Hepatocyte (in vitro differentiated cells): ENCODE measurements around the gene KCTD15.

Experiments used
- EZH2 ChIP-seq: fragments of 200-600 bp; sonication (generic); IDR thresholded peaks from 2 replicates; pipeline ENCODE4 v1.6.1; 2016; ENCODE audit warnings: antibody characterized with exemption, mild to moderate bottlenecking, borderline replicate concordance
- EZH2phosphoT487 ChIP-seq: fragments of 200-600 bp; sonication (generic); IDR thresholded peaks from one replicate; pipeline ENCODE4 v1.6.1; 2018; ENCODE audit warnings: antibody characterized with exemption, mild to moderate bottlenecking, low read depth, moderate library complexity; ENCODE audit not compliant: unreplicated experiment, severe bottlenecking

- TF ChIP-seq EZH2phosphoT487: no peak
- no peak for TF ChIP-seq EZH2
These were observed 15.2 kb upstream of the KCTD15 start for GRCh38 chr19:33781415-33781935.
